HG02870 (cell line): Measurements from ENCODE around the gene MAGEA8.
A peak's percentile ranks its signal among the peaks of the same experiment; 100 is the strongest.
"Not testable (repeated sequence)": the region's sequence is repeated elsewhere in the genome, so short reads cannot be mapped to it uniquely, and the experiment has no call there.

Experiments
- ATAC-seq: cut with Tn5 transposase; IDR thresholded peaks from one replicate; pipeline ENCODE4 v1.9.1; 2021; ENCODE audit warnings: mild to moderate bottlenecking, moderate library complexity; ENCODE audit not compliant: unreplicated experiment

The MAGEA8 gene

GRCh38 chrX:149903889-149904748 lies 23.1 kb downstream of the MAGEA8 start:
- peak; percentile 82 for ATAC-seq

- peak; percentile 63 for ATAC-seq
Observed at GRCh38 chrX:149908308-149908707, 27.3 kb downstream of the MAGEA8 start.

GRCh38 chrX:149908727-149909126 lies 27.7 kb downstream of the MAGEA8 start:
- ATAC-seq, result no peak

GRCh38 chrX:149909324-149910177 lies 28.6 kb downstream of the MAGEA8 start:
- no peak for ATAC-seq

GRCh38 chrX:149910178-149910695 lies 29.3 kb downstream of the MAGEA8 start:
- no peak for ATAC-seq

- peak; percentile 97 for ATAC-seq
Observed at GRCh38 chrX:149916745-149917392, 35.9 kb downstream of the MAGEA8 start.

- ATAC-seq, result not testable (repeated sequence)
Observed at GRCh38 chrX:149923836-149924235, 42.9 kb downstream of the MAGEA8 start.

- ATAC-seq, result not testable (repeated sequence)
Observed at GRCh38 chrX:149924434-149924833, 43.5 kb downstream of the MAGEA8 start.

- ATAC-seq, result peak; percentile 45
Observed at GRCh38 chrX:149927245-149927963, 46.4 kb downstream of the MAGEA8 start.

- peak; percentile 43 for ATAC-seq
Observed at GRCh38 chrX:149927964-149928258, 46.9 kb downstream of the MAGEA8 start.

- not testable (repeated sequence) for ATAC-seq
Observed at GRCh38 chrX:149928635-149929034, 47.7 kb downstream of the MAGEA8 start.

GRCh38 chrX:149929400-149929799 lies 48.4 kb downstream of the MAGEA8 start, which contains the start of gene HSFX4:
Gene HSFX4 (plus strand): TSS chrX:149929573. CDS start chrX:149929645, 72 bp downstream.
- not testable (repeated sequence) for ATAC-seq

- ATAC-seq, result not testable (repeated sequence)
Observed at GRCh38 chrX:149931355-149931754, 50.4 kb downstream of the MAGEA8 start.

- not testable (repeated sequence) for ATAC-seq
Observed at GRCh38 chrX:149932150-149932549, 51.2 kb downstream of the MAGEA8 start.

- ATAC-seq, result not testable (repeated sequence)
Observed at GRCh38 chrX:149932970-149933369, 52.0 kb downstream of the MAGEA8 start.

- ATAC-seq, result not testable (repeated sequence)
Observed at GRCh38 chrX:149933547-149933946, 52.6 kb downstream of the MAGEA8 start.
